Measurements from ENCODE around the gene PIK3C2A. TPM values are rescaled to one million over a fixed set of nuclear protein-coding genes. Genes with fewer than 3 reads are reported as not detected.

The PIK3C2A gene
- total RNA-seq (10 to 100 TPM; 26.3 to 40.6 (median 30.0) TPM), total RNA-seq (62.8 to 110 (median 85.4) reads per million in 29 experiments)
- total RNA-seq (2013), result 38.7 TPM

DNA sequence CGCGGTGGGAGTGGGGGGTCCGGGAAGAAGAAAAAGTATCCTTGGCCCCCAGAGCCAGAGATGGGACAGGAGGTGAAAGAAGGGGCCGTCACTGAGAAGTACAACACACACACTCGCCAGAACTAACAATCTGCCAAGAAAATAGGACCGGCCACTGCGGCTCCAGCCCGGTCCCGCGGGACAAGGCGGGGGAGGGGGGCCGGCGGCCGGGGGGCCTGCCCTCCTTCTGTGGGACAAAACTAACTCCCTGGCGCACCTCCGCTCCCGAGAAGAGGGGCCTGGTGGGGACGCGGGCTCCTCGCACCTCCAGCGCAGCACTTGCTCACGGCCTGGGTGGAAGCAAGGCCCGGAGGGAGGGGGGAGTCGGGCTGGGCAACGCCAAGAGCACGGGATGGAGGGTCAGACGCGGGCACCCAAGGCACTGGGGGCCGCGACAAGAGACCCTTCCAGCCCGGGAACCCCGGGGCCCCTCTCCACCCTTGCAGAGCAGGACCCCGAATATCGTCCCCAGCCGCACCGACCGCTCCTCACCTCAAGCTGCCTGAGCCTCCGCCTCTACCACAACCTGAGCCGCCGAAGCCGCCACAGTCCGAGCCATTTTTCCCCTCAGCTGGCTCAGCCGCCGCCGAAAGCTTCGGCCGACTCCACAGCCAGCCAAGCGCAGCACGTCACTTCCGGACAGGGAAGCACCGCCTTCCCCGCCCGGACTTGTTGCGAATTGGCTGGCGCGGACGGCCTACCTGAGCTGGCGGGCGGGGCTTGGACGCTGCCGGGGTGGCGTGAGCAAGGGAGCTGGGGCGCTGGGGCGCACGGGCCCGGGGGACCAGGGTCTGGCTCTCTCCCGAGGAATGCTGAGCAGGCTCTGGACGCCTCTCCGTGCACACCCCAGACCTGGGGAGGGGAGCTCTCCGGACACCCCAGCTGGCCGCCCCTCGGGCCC lies at the start of gene PIK3C2A:
Gene PIK3C2A (minus strand): TSS at position 670 of the 940 bp plus-strand sequence. CDS start 38,245 bp downstream, outside the sequence.
- no peaks in the 10 kb centered on the region for H3K36me3 ChIP-seq (ENCODE audit: control insufficient read depth in 2 of 2, extremely low read depth in 1 of 2, insufficient read depth in 1 of 2, low read length in 1 of 2)
- H3K27me3 Mint-ChIP-seq, result no peaks in the 10 kb centered on the region
- H3K9me3 Mint-ChIP-seq, result no peaks in the 10 kb centered on the region
- ChIA-PET POLR2A (interaction anchor here (0.6 to 1.6 kb wide), 3 partner anchors 34 to 130 kb away, joined by 3 to 6 read pairs (median 3); partner anchors contain the start of gene RPS13 (in 1 of the 2)), CTCF (interaction anchor here in 1 of 2 donors (0.6 to 0.7 kb wide), 2 partner anchors 14 to 73 kb away, joined by 3 to 5 read pairs; no protein-coding TSS in a partner anchor)
- H3K4me1 Mint-ChIP-seq, result peaks cover 46 to 47% (median 47%) of the 10 kb centered on the region in 3 donors
- WGBS (ENCODE audit: insufficient coverage), result under 1% methylated on average over 61 of the region's 72 CpGs
- ATAC-seq (replicated peaks in 1 of 4) (peak; percentile 98), DNase-seq (peak; percentile 88 to 96 (median 93))
- peak within 1 kb of the TSS; percentile 95 to 96 for H3K27ac Mint-ChIP-seq
- H3K27ac ChIP-seq (ENCODE audit: low read length), result peak within 1 kb of the TSS; percentile 89
- no peaks in the 10 kb centered on the region for H3K27me3 ChIP-seq (replicated peaks in 1 of 2; ENCODE audit: control insufficient read depth in 2 of 2, extremely low read depth in 1 of 2, insufficient read depth in 2 of 2, low read length in 1 of 2)
- H3K36me3 Mint-ChIP-seq, result peaks cover 11% of the 10 kb centered on the region
- peaks cover 13 to 22% of the 10 kb centered on the region in 2 experiments for H3K4me1 ChIP-seq (ENCODE audit: control insufficient read depth in 1 of 2, extremely low read depth in 1 of 2, insufficient read depth in 2 of 2, low read length in 2 of 2)
- H3K4me3 Mint-ChIP-seq, result peak within 1 kb of the TSS; percentile 96 to 99 (median 99)
- peak within 1 kb of the TSS; percentile 96 to 100 for H3K4me3 ChIP-seq (ENCODE audit: control insufficient read depth in 1 of 2, extremely low read depth in 1 of 2, low read length in 1 of 2)
- no peaks in the 10 kb centered on the region for H3K9me3 ChIP-seq

GRCh38 chr11:17257196-17257595 lies 49.4 kb upstream of the PIK3C2A start:
- Histone ChIP-seq H3K4me3 (ENCODE audit: control insufficient read depth in 1 of 2, extremely low read depth in 1 of 2, low read length in 1 of 2) (no peak overlapping the region), H3K9me3 (no peaks in the 10 kb centered on the region), H3K36me3 (ENCODE audit: control insufficient read depth in 2 of 2, extremely low read depth in 1 of 2, insufficient read depth in 1 of 2, low read length in 1 of 2) (no peaks in the 10 kb centered on the region), H3K4me1 (ENCODE audit: control insufficient read depth in 1 of 2, extremely low read depth in 1 of 2, insufficient read depth in 2 of 2, low read length in 2 of 2) (peaks cover 0 to 3% of the 10 kb centered on the region in 2 experiments), H3K27ac (ENCODE audit: low read length) (no peak overlapping the region), H3K27me3 (replicated peaks in 1 of 2; ENCODE audit: control insufficient read depth in 2 of 2, extremely low read depth in 1 of 2, insufficient read depth in 2 of 2, low read length in 1 of 2) (peaks cover 0 to 3% of the 10 kb centered on the region in 2 experiments)
- no peak for DNase-seq
- ChIA-PET CTCF (interaction anchor here (0.5 to 0.7 kb wide), 4 partner anchors 21 to 1994 kb away, joined by 3 to 7 read pairs (median 5); no protein-coding TSS in a partner anchor), POLR2A (no interaction called here)
- Mint-ChIP-seq H3K27ac (no peak overlapping the region), H3K4me3 (no peak overlapping the region), H3K4me1 (peaks cover 10 to 12% (median 10%) of the 10 kb centered on the region in 3 donors), H3K9me3 (no peaks in the 10 kb centered on the region), H3K27me3 (peaks cover under 1% of the 10 kb centered on the region in 2 donors), H3K36me3 (no peaks in the 10 kb centered on the region)
- no CpG with 5 or more reads among the region's 1 CpG for WGBS (ENCODE audit: insufficient coverage)
- no peak for ATAC-seq (replicated peaks in 1 of 4)

DNA sequence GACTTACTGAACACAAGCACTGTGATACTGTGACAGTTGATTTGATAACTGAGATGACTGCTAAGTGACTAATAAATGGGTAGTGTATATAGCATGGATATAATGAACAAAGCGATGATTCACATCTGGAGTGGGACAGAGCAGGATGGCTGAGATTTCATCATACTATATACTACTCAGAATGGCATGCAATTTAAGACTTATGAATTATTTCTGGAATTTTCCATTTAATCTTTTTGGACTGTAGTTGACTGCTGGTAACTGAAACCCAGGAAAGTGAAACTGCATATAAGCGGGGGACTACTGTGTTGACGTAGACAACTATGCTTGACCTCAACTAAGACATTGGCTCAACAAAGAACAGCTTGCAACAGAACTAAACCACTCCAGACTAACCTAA lies 48.7 kb upstream of the PIK3C2A start:
- ATAC-seq (replicated peaks in 1 of 4) (no peak), DNase-seq (no peak)
- Mint-ChIP-seq H3K27me3 (peaks cover 2 to 4% of the 10 kb centered on the region in 2 donors), H3K27ac (no peak overlapping the region), H3K36me3 (no peaks in the 10 kb centered on the region), H3K9me3 (no peaks in the 10 kb centered on the region), H3K4me1 (peaks cover 10 to 12% (median 10%) of the 10 kb centered on the region in 3 donors), H3K4me3 (no peak overlapping the region)
- peaks cover 0 to 3% of the 10 kb centered on the region in 2 experiments for H3K4me1 ChIP-seq (ENCODE audit: control insufficient read depth in 1 of 2, extremely low read depth in 1 of 2, insufficient read depth in 2 of 2, low read length in 2 of 2)
- H3K4me3 ChIP-seq (ENCODE audit: control insufficient read depth in 1 of 2, extremely low read depth in 1 of 2, low read length in 1 of 2), result no peak overlapping the region
- no peaks in the 10 kb centered on the region for H3K36me3 ChIP-seq (ENCODE audit: control insufficient read depth in 2 of 2, extremely low read depth in 1 of 2, insufficient read depth in 1 of 2, low read length in 1 of 2)
- H3K27ac ChIP-seq (ENCODE audit: low read length), result no peak overlapping the region
- ChIA-PET POLR2A (no interaction called here), CTCF (interaction anchor here (0.5 kb wide), 3 partner anchors 21 to 53 kb away, joined by 3 to 7 read pairs (median 3); no protein-coding TSS in a partner anchor)
- WGBS (ENCODE audit: insufficient coverage), result no CpG with 5 or more reads among the region's 3 CpGs
- no peaks in the 10 kb centered on the region for H3K9me3 ChIP-seq
- H3K27me3 ChIP-seq (replicated peaks in 1 of 2; ENCODE audit: control insufficient read depth in 2 of 2, extremely low read depth in 1 of 2, insufficient read depth in 2 of 2, low read length in 1 of 2), result peaks cover 0 to 7% of the 10 kb centered on the region in 2 experiments

- H3K36me3 ChIP-seq (ENCODE audit: control insufficient read depth in 2 of 2, extremely low read depth in 1 of 2, insufficient read depth in 1 of 2, low read length in 1 of 2), result no peaks in the 10 kb centered on the region
- H3K27me3 ChIP-seq (replicated peaks in 1 of 2; ENCODE audit: control insufficient read depth in 2 of 2, extremely low read depth in 1 of 2, insufficient read depth in 2 of 2, low read length in 1 of 2), result peaks cover 0 to 15% of the 10 kb centered on the region in 2 experiments
- H3K4me1 ChIP-seq (ENCODE audit: control insufficient read depth in 1 of 2, extremely low read depth in 1 of 2, insufficient read depth in 2 of 2, low read length in 2 of 2), result peaks cover 0 to 3% of the 10 kb centered on the region in 2 experiments
- CTCF ChIA-PET, result no interaction called here
- Mint-ChIP-seq H3K27ac (no peak overlapping the region), H3K36me3 (no peaks in the 10 kb centered on the region), H3K9me3 (peaks cover 0 to 4% (median 0%) of the 10 kb centered on the region in 3 donors), H3K4me1 (peaks cover 10 to 12% (median 10%) of the 10 kb centered on the region in 3 donors), H3K27me3 (peaks cover 2 to 9% of the 10 kb centered on the region in 2 donors), H3K4me3 (no peak overlapping the region)
- H3K4me3 ChIP-seq (ENCODE audit: control insufficient read depth in 1 of 2, extremely low read depth in 1 of 2, low read length in 1 of 2), result no peak overlapping the region
- ATAC-seq (replicated peaks in 1 of 4) (no peak), DNase-seq (no peak)
- POLR2A ChIA-PET, result no interaction called here
- no peaks in the 10 kb centered on the region for H3K9me3 ChIP-seq
- 45% methylated on average over 3 of the region's 4 CpGs for WGBS (ENCODE audit: insufficient coverage)
- no peak overlapping the region for H3K27ac ChIP-seq (ENCODE audit: low read length)
Measured at GRCh38 chr11:17252704-17253103, 44.9 kb upstream of the PIK3C2A start.

GRCh38 chr11:17250561-17251350 lies 43.0 kb upstream of the PIK3C2A start:
- CTCF ChIA-PET, result no interaction called here
- no peak for DNase-seq
- peaks cover 2 to 9% of the 10 kb centered on the region in 2 donors for H3K27me3 Mint-ChIP-seq

GRCh38 chr11:17244046-17244445 lies 36.3 kb upstream of the PIK3C2A start:
- Mint-ChIP-seq H3K4me3 (no peak overlapping the region), H3K27ac (no peak overlapping the region), H3K9me3 (no peaks in the 10 kb centered on the region), H3K4me1 (peaks cover 0 to 11% (median 2%) of the 10 kb centered on the region in 3 donors), H3K27me3 (peaks cover 3 to 5% of the 10 kb centered on the region in 2 donors), H3K36me3 (no peaks in the 10 kb centered on the region)
- Histone ChIP-seq H3K27me3 (replicated peaks in 1 of 2; ENCODE audit: control insufficient read depth in 2 of 2, extremely low read depth in 1 of 2, insufficient read depth in 2 of 2, low read length in 1 of 2) (peaks cover 0 to 4% of the 10 kb centered on the region in 2 experiments), H3K9me3 (no peaks in the 10 kb centered on the region), H3K36me3 (ENCODE audit: control insufficient read depth in 2 of 2, extremely low read depth in 1 of 2, insufficient read depth in 1 of 2, low read length in 1 of 2) (no peaks in the 10 kb centered on the region), H3K27ac (ENCODE audit: low read length) (no peak overlapping the region), H3K4me1 (ENCODE audit: control insufficient read depth in 1 of 2, extremely low read depth in 1 of 2, insufficient read depth in 2 of 2, low read length in 2 of 2) (peaks cover 0 to 7% of the 10 kb centered on the region in 2 experiments), H3K4me3 (ENCODE audit: control insufficient read depth in 1 of 2, extremely low read depth in 1 of 2, low read length in 1 of 2) (no peak overlapping the region)
- no CpG with 5 or more reads among the region's 2 CpGs for WGBS (ENCODE audit: insufficient coverage)
- ATAC-seq (replicated peaks in 1 of 4) (no peak), DNase-seq (no peak)
- POLR2A ChIA-PET, result no interaction called here
- CTCF ChIA-PET, result no interaction called here

More at GRCh38 chr11:17250561-17251350, 43.0 kb upstream of the PIK3C2A start:
- POLR2A ChIA-PET, result interaction anchor here in 1 of 2 donors (0.5 kb wide), 1 partner anchor 27 kb away, joined by 3 read pairs; no protein-coding TSS in a partner anchor
- H3K36me3 ChIP-seq (ENCODE audit: control insufficient read depth in 2 of 2, extremely low read depth in 1 of 2, insufficient read depth in 1 of 2, low read length in 1 of 2), result no peaks in the 10 kb centered on the region
- no peak overlapping the region for H3K4me3 Mint-ChIP-seq
- no peak for ATAC-seq (replicated peaks in 1 of 4)
- no peaks in the 10 kb centered on the region for H3K4me1 Mint-ChIP-seq
- no peaks in the 10 kb centered on the region for H3K9me3 ChIP-seq
- H3K36me3 Mint-ChIP-seq, result no peaks in the 10 kb centered on the region
- no peak overlapping the region for H3K27ac ChIP-seq (ENCODE audit: low read length)
- no peak overlapping the region for H3K27ac Mint-ChIP-seq
- peaks cover 0 to 15% of the 10 kb centered on the region in 2 experiments for H3K27me3 ChIP-seq (replicated peaks in 1 of 2; ENCODE audit: control insufficient read depth in 2 of 2, extremely low read depth in 1 of 2, insufficient read depth in 2 of 2, low read length in 1 of 2)
- H3K4me1 ChIP-seq (ENCODE audit: control insufficient read depth in 1 of 2, extremely low read depth in 1 of 2, insufficient read depth in 2 of 2, low read length in 2 of 2), result no peaks in the 10 kb centered on the region
- H3K9me3 Mint-ChIP-seq, result peaks cover 0 to 4% (median 0%) of the 10 kb centered on the region in 3 donors
- H3K4me3 ChIP-seq (ENCODE audit: control insufficient read depth in 1 of 2, extremely low read depth in 1 of 2, low read length in 1 of 2), result no peak overlapping the region

All from T-cell (primary cell).